HG03097 (cell line): ENCODE measurements around the gene RAB5A.
"Not testable (repeated sequence)": the region's sequence is repeated elsewhere in the genome, so short reads cannot be mapped to it uniquely, and the experiment has no call there.

Experiments used
- ATAC-seq: cut with Tn5 transposase; IDR thresholded peaks from one replicate; pipeline ENCODE4 v1.9.1; 2021; ENCODE audit not compliant: unreplicated experiment, low FRiP score

Gene RAB5A

GRCh38 chr3:19947549-19948225 lies 790 bp downstream of the RAB5A start:
- peak; percentile 19 for ATAC-seq

- ATAC-seq, result no peak
These were observed 1.3 kb downstream of the RAB5A start for GRCh38 chr3:19948226-19948591.

DNA sequence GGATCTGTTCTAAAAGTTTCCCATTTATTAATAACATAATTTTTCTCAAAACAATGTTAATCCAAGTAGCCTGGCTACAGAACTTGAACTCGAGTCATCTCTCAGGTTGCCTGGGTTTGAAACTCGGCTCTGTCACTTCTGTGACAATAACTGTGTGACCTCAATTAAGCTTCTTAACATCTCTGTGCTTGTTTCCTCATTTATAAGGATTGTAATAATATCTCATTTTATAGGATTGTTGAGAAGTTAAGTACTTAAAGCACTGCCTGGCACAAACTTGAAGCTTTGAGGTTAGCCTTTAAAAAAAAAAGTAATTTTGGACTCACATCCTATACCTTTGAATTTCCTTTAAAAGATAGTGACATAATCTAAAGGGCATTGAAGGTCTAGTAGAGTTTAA lies 3.4 kb downstream of the RAB5A start:
- ATAC-seq, result no peak

DNA sequence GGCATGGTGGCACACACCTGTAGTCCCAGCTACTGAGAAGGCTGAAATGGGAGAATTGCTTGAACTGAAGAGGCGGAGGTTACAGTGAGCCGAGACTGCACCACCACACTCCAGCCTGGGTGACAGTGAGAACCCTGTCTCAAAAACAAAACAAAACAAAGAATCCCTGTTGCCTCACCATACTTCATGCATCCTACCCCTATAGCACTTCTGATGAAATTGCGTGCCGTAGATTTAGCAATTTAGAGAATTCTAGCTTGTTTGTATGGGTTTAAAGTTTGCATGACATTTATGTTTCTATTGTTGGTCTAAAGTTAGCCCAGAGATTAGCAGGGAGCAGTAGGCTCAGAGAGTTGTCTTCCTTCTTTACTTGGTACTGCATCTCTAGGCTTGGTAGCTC lies 7.8 kb downstream of the RAB5A start:
- ATAC-seq, result no peak

DNA sequence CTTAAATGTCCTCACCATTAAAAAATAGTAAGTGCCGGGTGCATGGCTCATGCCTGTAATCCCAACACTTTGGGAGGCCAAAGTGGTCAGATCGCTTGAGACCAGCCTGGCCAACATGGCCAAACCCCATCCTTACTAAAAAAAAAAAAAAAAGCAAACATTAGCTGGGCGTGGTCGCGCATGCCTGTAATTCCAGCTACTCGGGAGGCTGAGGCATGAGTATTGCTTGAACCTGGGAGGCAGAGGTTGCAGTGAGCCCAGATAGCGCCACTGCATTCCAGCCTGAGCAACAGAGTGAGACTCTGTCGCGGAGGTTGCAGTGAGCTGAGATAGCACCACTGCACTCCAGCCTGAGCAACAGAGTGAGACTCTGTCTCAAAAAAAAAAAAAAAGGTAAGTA lies 10.5 kb downstream of the RAB5A start:
- not testable (repeated sequence) for ATAC-seq

DNA sequence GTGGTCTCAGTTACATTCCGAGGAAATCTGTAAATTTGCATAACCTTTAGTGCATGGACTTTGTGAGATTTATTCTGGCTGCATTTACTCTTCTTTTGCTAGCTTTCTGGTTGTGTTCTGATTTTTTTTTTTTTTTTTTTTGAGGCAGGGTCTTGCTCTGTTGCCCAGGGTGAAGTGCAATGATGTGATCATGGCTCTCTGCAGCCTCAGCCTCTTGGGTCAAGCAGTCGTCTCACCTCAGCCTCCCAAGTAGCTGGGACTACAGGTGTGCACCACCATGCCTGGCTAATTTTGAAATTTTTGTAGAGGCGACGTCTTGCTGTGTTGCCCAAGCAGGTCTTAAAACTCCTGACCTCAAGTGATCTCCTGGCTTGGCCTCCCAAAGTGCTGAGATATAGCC lies 12.6 kb downstream of the RAB5A start:
- no peak for ATAC-seq

DNA sequence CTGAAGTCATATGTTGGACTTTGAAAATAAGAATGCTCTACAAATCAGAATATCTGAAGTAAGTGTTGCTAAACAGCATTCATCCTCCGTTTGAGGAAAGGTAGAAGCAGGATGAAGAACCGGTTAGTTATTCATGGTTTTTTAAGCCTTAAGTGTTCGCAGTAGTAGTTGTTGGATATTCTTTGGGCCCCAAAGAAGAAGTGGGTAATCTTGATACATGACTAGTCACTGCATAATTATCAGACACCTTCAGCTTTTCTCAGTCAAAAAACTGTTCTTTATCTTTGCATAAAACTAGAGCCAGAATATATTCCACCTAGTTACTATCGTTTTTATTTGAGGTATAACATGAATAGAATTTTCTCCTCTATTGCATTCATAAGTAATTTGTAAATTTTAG lies 13.8 kb downstream of the RAB5A start:
- ATAC-seq, result no peak

DNA sequence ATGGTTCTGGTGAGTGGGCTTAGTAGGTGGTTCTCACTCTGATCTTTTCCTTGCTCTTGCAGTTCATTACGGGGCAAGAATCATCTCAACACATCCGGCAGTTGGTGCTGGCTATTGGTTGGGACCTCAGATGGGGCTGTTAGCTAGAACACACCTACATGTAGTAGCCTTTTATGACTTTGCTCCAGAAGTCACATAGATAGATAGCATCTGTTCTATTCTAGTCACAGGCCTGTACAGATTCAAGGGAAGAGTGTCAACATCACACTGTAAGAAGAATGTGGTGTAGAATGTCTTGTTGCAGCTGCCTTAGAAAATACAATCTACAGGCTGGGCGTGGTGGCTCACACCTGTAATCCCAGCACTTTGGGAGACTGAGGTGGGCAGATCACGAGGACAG lies 15.1 kb downstream of the RAB5A start:
- ATAC-seq, result no peak

GRCh38 chr3:19967208-19967607 lies 20.3 kb downstream of the RAB5A start:
- ATAC-seq, result no peak

GRCh38 chr3:19967812-19968211 lies 20.9 kb downstream of the RAB5A start:
- ATAC-seq, result no peak

- no peak for ATAC-seq
These were observed 23.4 kb downstream of the RAB5A start for GRCh38 chr3:19970327-19970726.

DNA sequence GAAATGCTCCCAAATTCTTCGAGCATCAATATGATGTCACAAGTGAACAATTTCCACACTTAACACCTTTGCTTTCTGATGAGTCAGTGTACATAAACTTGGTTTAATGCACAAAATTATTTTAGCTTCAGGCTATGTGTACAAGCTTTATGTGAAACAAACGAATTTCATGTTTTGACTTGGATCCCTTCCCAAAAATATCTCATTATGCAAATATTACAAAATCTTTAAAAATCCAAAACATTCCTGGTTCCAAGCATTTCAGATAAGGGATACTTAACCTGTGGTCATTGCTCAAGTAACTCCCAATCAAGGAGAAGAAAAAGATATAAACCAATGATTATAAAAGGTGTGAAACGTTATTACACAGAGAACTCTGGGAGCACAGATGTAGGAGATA lies 25.2 kb downstream of the RAB5A start:
- ATAC-seq, result no peak

GRCh38 chr3:19988904-19989303 lies 42.0 kb downstream of the RAB5A start:
- not testable (repeated sequence) for ATAC-seq

- no peak for ATAC-seq
These were observed 47.9 kb downstream of the RAB5A start for GRCh38 chr3:19994796-19995195.

- no peak for ATAC-seq
These were observed 50.6 kb downstream of the RAB5A start for GRCh38 chr3:19997502-19997901.

GRCh38 chr3:20001932-20002331 lies 55.0 kb downstream of the RAB5A start:
- ATAC-seq, result no peak

GRCh38 chr3:20007960-20008359 lies 61.1 kb downstream of the RAB5A start:
- ATAC-seq, result no peak

DNA sequence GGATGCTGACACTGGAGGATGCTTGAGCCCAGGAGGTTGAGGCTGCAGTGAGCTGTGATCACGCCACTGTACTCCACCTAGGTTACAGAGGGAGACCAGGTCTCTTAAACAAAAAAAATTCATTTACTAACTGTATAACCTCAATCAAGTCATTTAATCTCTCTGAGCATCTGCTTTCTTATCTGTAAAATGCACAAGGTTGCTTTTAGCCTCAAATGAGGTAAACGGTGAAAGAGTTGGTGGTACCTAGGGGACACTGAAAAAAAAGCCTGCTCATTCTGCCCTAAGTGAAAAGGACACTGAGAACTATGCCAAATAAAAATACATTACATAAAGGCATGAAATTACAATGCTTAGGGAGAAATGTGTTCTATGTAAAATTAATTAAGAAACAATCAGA lies 61.7 kb downstream of the RAB5A start:
- ATAC-seq, result no peak

- no peak for ATAC-seq
These were observed 65.3 kb downstream of the RAB5A start, which contains the start of gene PP2D1 for GRCh38 chr3:20012164-20012563. Gene PP2D1 (minus strand): TSS chr3:20012264. CDS start chr3:20012072, 192 bp downstream.

DNA sequence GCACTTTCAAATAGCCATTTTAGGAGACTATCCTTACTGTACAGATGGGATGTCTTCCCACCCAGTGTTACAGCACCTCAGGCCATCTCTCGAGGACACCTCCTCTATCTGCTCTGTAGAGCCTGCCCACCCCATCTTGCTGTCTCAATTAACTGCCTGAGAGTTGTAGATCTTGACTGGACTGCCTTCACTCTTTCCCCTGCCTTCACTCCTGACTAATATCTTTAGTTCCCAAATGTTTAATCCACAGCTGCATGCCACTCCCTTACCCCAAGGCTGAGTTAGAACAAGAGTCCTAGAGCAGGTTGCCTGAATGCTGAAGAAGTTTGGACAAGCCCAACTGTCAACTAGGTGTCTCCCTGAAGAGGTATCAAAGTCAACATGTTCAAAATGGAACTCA lies 66.5 kb downstream of the RAB5A start:
- ATAC-seq, result no peak

- ATAC-seq, result no peak
These were observed 68.6 kb downstream of the RAB5A start for GRCh38 chr3:20015525-20015924.

DNA sequence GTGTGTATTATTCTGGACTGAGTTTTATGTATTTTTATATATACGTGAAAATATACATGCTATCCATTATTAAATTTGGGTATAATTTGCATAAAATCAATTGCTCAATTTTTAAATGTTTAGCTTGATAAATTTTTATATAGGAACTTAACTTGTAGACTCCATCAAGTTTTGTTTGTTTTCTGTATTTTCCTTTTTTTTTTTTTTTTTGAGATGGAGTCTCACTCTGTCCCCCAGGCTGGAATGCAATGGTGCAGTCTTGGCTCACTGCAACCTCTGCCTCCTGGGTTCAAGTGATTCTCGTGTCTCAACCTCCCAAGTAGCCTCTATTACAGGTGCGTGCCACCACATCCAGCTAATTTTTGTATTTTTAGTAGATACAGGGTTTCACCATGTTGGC lies 69.2 kb downstream of the RAB5A start:
- not testable (repeated sequence) for ATAC-seq
